Mesothelial cell of epicardium (in vitro differentiated cells): ENCODE data around the gene DSE. TPM values are rescaled to one million over a fixed set of nuclear protein-coding genes. Genes with fewer than 3 reads are reported as not detected.

Experiments
- DNase-seq, 2 experiments: peaks; one replicate each; pipeline ENCODE4 v3.0.0; 2021; ENCODE audit warnings: low spot score in 2 of 2; ENCODE audit not compliant: unreplicated experiment in 2 of 2
- H3K27ac Mint-ChIP-seq: 2 replicates; pipeline ENCODE4 v1.8.0; 2021; ENCODE audit warnings: mixed read lengths
- H3K27me3 Mint-ChIP-seq: 2 replicates; pipeline ENCODE4 v1.8.0; 2021; ENCODE audit warnings: low read depth, mixed read lengths
- H3K36me3 Mint-ChIP-seq: 2 replicates; pipeline ENCODE4 v1.8.0; 2021; ENCODE audit warnings: mixed read lengths
- H3K4me1 Mint-ChIP-seq: 2 replicates; pipeline ENCODE4 v1.8.0; 2021; ENCODE audit warnings: mixed read lengths
- H3K4me3 Mint-ChIP-seq: 2 replicates; pipeline ENCODE4 v1.8.0; 2021; ENCODE audit warnings: mild to moderate bottlenecking, moderate library complexity, mixed read lengths
- H3K9me3 Mint-ChIP-seq: 2 replicates; pipeline ENCODE4 v1.8.0; 2021; ENCODE audit warnings: mixed read lengths
- total RNA-seq: library from RNA; stranded (reverse); gene quantifications from 3 replicates; pipeline ENCODE4 v1.2.1, GENCODE V29; 2021
- TF ChIP-seq, protein P1 (sequence below): fragments of 200-600 bp; sonication (generic); IDR thresholded peaks from one replicate; pipeline ENCODE4 v1.5.0; 2021; ENCODE audit warnings: antibody characterized with exemption; ENCODE audit not compliant: unreplicated experiment

Gene DSE
- total RNA-seq, 1 donor from 2014 or later: 70.7 TPM

DNA sequence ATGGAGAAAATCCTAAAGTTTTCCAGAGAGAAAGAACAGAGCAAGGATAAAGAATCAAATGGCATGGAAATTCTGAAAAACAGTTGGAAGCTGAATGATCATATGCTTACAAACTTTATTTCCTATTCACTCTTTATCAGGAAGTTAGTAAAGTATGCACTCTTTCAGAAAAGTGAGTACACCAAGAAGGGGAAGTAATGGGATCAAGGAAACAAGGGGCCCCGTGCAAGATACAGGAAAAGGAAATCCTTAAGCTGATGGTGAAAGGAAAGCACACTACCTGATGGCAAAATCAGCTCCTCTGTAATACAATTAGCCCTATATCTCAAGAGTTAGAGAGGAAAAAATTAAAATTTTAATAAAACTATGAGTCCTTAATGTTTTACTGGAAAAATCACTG is 104.4 kb downstream of the DSE start:
- Mint-ChIP-seq H3K27me3 (no peaks in the 10 kb centered on the region), H3K9me3 (peaks cover 8% of the 10 kb centered on the region), H3K27ac (no peak overlapping the region), H3K4me3 (no peak overlapping the region), H3K36me3 (no peaks in the 10 kb centered on the region), H3K4me1 (peaks cover 33% of the 10 kb centered on the region)
- DNase-seq: no peak
- TF ChIP-seq, protein P1, sequence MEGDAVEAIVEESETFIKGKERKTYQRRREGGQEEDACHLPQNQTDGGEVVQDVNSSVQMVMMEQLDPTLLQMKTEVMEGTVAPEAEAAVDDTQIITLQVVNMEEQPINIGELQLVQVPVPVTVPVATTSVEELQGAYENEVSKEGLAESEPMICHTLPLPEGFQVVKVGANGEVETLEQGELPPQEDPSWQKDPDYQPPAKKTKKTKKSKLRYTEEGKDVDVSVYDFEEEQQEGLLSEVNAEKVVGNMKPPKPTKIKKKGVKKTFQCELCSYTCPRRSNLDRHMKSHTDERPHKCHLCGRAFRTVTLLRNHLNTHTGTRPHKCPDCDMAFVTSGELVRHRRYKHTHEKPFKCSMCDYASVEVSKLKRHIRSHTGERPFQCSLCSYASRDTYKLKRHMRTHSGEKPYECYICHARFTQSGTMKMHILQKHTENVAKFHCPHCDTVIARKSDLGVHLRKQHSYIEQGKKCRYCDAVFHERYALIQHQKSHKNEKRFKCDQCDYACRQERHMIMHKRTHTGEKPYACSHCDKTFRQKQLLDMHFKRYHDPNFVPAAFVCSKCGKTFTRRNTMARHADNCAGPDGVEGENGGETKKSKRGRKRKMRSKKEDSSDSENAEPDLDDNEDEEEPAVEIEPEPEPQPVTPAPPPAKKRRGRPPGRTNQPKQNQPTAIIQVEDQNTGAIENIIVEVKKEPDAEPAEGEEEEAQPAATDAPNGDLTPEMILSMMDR: no peak

DNA sequence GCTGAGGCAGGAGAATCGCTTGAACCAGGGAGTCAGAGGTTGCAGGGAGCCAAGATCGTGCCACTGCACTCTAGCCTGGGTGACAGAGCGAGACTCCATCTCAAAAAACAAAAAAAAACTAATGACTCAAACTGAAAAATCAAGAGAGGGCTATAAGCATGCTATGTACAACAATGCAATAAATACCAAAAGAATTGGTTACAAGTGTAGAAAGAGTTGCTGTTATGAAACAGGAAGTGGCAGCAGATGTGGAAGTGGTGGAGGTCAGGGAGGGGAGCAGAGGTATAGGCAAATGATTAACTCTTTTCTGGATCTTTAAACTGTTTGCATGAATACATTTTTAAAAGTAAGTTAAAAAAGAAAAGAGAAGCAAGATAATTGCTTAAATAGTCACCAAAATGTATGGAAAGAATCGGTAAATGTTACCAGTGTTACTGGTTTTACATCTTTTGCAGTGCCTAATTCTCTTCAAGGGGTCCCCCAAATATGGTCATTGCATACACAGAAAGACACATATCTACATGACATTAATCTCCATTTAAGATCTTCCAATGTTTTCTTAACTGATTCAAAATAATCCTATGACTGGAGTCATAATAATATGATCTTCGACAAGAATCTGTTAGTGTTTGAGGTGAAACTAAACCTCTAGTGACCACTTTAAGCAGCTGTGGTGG is 105.4 kb downstream of the DSE start:
- TF ChIP-seq, protein P1: no peak
- no peaks in the 10 kb centered on the region for H3K27me3 Mint-ChIP-seq
- H3K4me3 Mint-ChIP-seq: no peak overlapping the region
- no peaks in the 10 kb centered on the region for H3K36me3 Mint-ChIP-seq
- H3K4me1 Mint-ChIP-seq: peaks cover 31% of the 10 kb centered on the region
- H3K9me3 Mint-ChIP-seq: peaks cover 8% of the 10 kb centered on the region
- no peak for DNase-seq
- H3K27ac Mint-ChIP-seq: no peak overlapping the region

DNA sequence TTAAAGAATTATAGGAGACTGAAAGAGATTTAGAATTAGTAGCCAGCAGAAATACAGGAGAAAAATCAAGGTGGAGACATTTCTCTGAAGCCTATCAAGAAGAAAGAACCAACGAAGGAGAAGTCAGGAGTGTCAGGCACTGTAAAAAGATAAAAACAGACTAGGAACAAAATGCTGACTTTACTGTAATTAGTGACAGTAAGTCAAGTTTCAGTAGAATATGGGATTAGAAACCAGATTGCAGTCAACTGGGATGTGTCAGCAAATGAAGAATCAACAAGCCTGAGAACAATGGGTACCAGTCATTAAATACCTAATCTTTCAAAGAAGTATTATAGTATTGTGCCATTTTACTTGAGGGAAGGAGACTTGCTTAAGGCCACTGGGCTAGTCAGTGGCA is 112.0 kb downstream of the DSE start:
- Mint-ChIP-seq H3K27me3 (peaks cover 8% of the 10 kb centered on the region), H3K9me3 (peaks cover 7% of the 10 kb centered on the region), H3K27ac (no peak overlapping the region), H3K4me3 (no peak overlapping the region), H3K4me1 (peaks cover 4% of the 10 kb centered on the region), H3K36me3 (no peaks in the 10 kb centered on the region)
- DNase-seq: no peak
- TF ChIP-seq, protein P1: no peak

DNA sequence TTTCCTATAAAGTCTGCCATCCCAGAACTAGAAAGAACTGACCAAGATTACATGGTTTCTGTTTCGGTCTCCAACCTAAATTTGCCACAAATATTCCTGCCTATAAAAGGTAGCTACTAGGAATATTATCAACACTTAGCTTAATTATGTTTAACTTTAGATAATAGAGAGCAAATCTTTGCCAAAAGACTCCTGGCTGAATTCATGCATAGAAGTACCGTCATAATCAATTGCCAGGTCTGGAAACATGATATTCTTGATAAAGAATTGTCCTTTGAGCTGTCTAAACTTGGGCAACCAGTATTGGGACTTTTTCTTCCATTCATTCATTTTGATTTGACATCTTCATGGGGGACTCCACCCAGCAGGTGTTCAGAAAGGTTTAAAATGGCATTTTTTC is 112.9 kb downstream of the DSE start:
- Mint-ChIP-seq H3K9me3 (peaks cover 7% of the 10 kb centered on the region), H3K4me1 (peaks cover 4% of the 10 kb centered on the region), H3K36me3 (peaks cover 1% of the 10 kb centered on the region), H3K4me3 (no peak overlapping the region), H3K27ac (no peak overlapping the region), H3K27me3 (peaks cover 8% of the 10 kb centered on the region)
- DNase-seq: no peak
- TF ChIP-seq, protein P1: no peak

DNA sequence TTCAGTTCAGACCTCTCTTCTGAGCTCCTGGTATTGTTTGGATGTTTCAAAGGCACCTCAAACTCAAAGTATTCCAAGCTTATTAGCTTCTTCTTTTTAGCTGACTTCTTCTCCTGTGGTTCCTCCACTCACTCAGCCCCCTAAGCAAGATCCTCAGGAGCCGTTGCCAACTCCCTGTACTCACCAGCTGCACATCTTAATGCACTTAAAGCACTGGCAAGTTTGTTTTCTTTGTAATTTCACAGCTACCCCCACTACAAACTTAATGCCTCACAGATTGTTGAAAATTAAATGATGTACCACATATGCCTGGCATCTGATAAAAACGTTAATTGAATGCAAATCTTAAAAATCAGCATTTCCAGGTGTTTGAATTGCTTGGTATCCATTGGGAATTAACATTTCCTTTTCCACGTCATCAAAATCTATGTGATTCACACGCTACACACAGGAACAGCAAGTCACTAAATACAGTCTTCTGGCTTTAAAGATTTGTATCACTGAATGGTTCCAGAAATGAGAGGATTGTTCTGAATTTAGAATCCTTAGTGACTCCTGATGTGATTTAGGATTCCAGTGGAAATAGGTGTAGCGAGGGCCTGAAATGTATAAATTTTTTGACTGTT is 114.9 kb downstream of the DSE start:
- Mint-ChIP-seq H3K4me3 (no peak overlapping the region), H3K27me3 (peaks cover 10% of the 10 kb centered on the region), H3K9me3 (peaks cover 24% of the 10 kb centered on the region), H3K27ac (no peak overlapping the region), H3K36me3 (peaks cover 1% of the 10 kb centered on the region), H3K4me1 (peaks cover 4% of the 10 kb centered on the region)
- DNase-seq: no peak
- TF ChIP-seq, protein P1: no peak
